Right atrium auricular region (tissue), 2 donors: ENCODE results near the gene MYF5. TPM values are rescaled to one million over a fixed set of nuclear protein-coding genes. Genes with fewer than 3 reads are reported as not detected.

ENCODE experiments used
- DNase-seq: peaks from one replicate; pipeline ENCODE4 v3.0.0-alpha.2; 2019; ENCODE audit warnings: low spot score
- H3K27ac ChIP-seq, 2 donors: fragments of 200-600 bp; sonication (generic); 1 replicate in 1 of 2; 2 replicates in 1 of 2; pipeline ENCODE4 v1.5.1; 2016 to 2019
- H3K27me3 ChIP-seq, 2 donors: fragments of 200-600 bp; sonication (generic); one replicate each; pipeline versions ENCODE4 v1.5.1 to v1.6.0; 2017 to 2019
- H3K36me3 ChIP-seq: fragments of 200-600 bp; sonication (generic); one replicate; pipeline ENCODE4 v1.5.1; 2016
- H3K4me1 ChIP-seq, 2 donors: fragments of 200-600 bp; sonication (generic); one replicate each; pipeline versions ENCODE4 v1.5.1 to v1.6.0; 2017 to 2019
- H3K4me3 ChIP-seq, 2 donors: fragments of 200-600 bp; sonication (generic); 1 replicate in 1 of 2; 2 replicates in 1 of 2; pipeline ENCODE4 v1.5.1; 2017 to 2019; ENCODE audit warnings: mild to moderate bottlenecking in 1 of 2, moderate library complexity in 1 of 2
- H3K9me3 ChIP-seq, 2 donors: fragments of 200-600 bp; sonication (generic); one replicate each; pipeline ENCODE4 v1.5.1; 2019
- total RNA-seq, 2 donors: library from RNA; depleted of rRNA; stranded (reverse); fragments of >200 nt; gene quantifications; one replicate each; pipeline ENCODE4 v1.1.0, GENCODE V29; 2016
- TF ChIP-seq, protein P1 (sequence below), 2 donors: fragments of 200-600 bp; sonication (generic); IDR thresholded peaks; one replicate each; pipeline ENCODE4 v1.5.1; 2019; ENCODE audit warnings: antibody characterized with exemption in 2 of 2

The MYF5 gene
- total RNA-seq, 2 donors from 2014 or later = not detected

- H3K27ac ChIP-seq = no peak overlapping the region
- TF ChIP-seq, protein P1, sequence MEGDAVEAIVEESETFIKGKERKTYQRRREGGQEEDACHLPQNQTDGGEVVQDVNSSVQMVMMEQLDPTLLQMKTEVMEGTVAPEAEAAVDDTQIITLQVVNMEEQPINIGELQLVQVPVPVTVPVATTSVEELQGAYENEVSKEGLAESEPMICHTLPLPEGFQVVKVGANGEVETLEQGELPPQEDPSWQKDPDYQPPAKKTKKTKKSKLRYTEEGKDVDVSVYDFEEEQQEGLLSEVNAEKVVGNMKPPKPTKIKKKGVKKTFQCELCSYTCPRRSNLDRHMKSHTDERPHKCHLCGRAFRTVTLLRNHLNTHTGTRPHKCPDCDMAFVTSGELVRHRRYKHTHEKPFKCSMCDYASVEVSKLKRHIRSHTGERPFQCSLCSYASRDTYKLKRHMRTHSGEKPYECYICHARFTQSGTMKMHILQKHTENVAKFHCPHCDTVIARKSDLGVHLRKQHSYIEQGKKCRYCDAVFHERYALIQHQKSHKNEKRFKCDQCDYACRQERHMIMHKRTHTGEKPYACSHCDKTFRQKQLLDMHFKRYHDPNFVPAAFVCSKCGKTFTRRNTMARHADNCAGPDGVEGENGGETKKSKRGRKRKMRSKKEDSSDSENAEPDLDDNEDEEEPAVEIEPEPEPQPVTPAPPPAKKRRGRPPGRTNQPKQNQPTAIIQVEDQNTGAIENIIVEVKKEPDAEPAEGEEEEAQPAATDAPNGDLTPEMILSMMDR (IDR thresholded peaks at IDR 0.05) = no peak
- H3K4me3 ChIP-seq = no peak overlapping the region
Observed at GRCh38 chr12:80681287-80681686, 35.4 kb upstream of the MYF5 start.

DNA sequence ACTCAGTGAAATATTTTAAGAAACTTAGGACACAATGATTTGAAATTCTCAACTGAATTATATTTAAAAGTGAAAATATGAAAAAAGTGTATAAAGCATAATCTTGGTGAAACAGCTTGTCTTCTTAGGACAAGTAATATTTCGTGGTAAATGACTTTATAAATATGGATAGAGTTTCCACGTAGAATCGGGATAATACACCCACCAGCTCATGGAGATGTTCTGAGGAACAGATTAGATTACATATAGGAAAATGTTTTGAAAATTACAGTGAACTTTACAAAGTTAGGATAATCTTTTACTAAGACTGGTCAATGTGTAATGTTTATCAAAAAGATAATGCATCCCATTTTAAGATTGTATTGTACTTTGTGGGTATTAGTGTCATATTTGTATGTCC, 34.9 kb upstream of the MYF5 start:
- H3K9me3 ChIP-seq = no peaks in the 10 kb centered on the region
- no peaks in the 10 kb centered on the region for H3K36me3 ChIP-seq
- TF ChIP-seq, protein P1 (IDR thresholded peaks at IDR 0.05) = no peak
- H3K4me3 ChIP-seq = no peak overlapping the region
- DNase-seq = no peak
- H3K27me3 ChIP-seq = no peaks in the 10 kb centered on the region
- no peaks in the 10 kb centered on the region for H3K4me1 ChIP-seq
- H3K27ac ChIP-seq = no peak overlapping the region

More at GRCh38 chr12:80681287-80681686, 35.4 kb upstream of the MYF5 start:
- H3K27me3 ChIP-seq = no peaks in the 10 kb centered on the region
- no peaks in the 10 kb centered on the region for H3K4me1 ChIP-seq
- DNase-seq = no peak
- no peaks in the 10 kb centered on the region for H3K9me3 ChIP-seq
- no peaks in the 10 kb centered on the region for H3K36me3 ChIP-seq

DNA sequence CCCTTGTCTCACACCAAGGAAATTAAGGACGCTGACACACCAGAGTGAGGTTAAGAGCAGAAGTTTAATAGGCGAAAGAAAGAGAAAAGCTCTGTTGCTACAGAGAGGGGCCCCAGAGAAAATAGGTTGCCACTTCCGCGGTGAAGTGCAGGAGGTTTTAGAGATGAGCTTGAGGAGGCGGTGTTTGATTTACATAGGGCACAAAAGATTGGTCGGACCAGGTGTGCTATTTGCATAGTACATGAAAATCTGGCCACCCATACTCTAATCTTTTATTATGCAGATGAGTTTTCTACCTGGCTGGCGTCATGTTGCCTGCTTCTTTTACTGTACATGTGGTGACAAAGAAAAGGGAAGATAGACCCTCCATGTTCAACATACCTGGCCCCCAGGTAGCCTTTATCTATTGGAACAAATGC, 32.6 kb upstream of the MYF5 start:
- Histone ChIP-seq H3K4me1 (no peaks in the 10 kb centered on the region), H3K4me3 (no peak overlapping the region), H3K9me3 (no peaks in the 10 kb centered on the region), H3K27ac (no peak overlapping the region), H3K27me3 (no peaks in the 10 kb centered on the region), H3K36me3 (no peaks in the 10 kb centered on the region)
- TF ChIP-seq, protein P1 (IDR thresholded peaks at IDR 0.05) = no peak
- no peak for DNase-seq

DNA sequence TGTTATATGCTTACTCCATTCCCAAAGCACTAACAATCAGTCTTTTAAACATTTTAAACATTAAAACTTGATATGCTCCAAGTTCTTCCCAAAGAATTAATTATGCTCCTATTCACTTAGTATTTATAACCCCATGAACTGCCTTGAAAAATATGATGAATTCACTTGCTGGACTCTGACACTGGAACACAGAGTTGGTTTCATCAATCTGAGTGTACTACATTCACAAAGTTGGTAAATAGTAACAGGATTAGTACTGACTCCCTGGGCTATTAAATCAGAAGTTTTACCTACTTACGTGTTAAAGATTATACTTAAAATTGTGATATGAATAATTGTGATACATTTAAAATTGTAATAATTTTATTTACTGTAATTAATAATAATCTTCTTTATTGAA, 26.6 kb upstream of the MYF5 start:
- H3K4me3 ChIP-seq = no peak overlapping the region
- TF ChIP-seq, protein P1 (IDR thresholded peaks at IDR 0.05) = no peak
- no peaks in the 10 kb centered on the region for H3K4me1 ChIP-seq
- no peak for DNase-seq
- H3K9me3 ChIP-seq = no peaks in the 10 kb centered on the region
- no peaks in the 10 kb centered on the region for H3K36me3 ChIP-seq
- H3K27ac ChIP-seq = no peak overlapping the region
- no peaks in the 10 kb centered on the region for H3K27me3 ChIP-seq

DNA sequence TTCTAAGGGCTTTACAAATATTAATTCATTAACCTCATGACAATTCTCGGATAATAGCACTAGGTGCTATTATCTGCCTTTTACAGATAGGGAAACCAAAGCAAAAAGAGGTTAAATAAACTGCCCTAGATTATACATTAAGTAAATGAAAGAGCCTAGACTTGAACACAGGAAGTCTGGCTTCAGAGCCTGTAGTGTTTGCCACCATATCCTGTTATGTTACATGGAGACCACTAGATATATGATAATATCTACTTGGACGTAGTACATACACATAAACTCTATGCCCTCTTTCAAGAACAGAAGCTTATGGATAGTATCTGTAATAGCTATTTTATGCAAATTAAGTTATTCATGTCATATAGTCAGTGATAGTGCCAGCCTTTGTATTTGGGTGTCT, 26.2 kb upstream of the MYF5 start:
- Histone ChIP-seq H3K4me3 (no peak overlapping the region), H3K4me1 (no peaks in the 10 kb centered on the region), H3K27me3 (no peaks in the 10 kb centered on the region), H3K9me3 (no peaks in the 10 kb centered on the region), H3K36me3 (no peaks in the 10 kb centered on the region), H3K27ac (no peak overlapping the region)
- TF ChIP-seq, protein P1 (IDR thresholded peaks at IDR 0.05) = no peak
- no peak for DNase-seq

DNA sequence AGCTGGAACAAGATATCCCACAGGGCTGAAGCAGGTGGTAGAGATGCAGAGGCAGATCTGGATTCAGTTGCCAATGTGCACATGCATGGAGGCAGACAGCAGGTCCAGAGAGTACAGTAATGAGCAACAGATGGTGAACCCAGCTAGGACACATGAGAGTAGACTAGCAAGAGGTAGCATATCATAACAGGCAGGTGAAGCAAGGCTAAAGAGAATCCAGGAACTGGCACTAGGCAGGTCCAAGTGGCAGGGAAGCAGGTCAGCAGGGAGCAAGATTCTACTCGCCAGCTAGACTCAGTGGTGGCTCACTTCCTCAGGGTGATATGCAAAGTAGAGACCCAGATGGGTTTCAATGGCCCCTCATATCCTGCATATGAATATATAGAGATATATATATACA, 24.6 kb upstream of the MYF5 start:
- H3K4me3 ChIP-seq = no peak overlapping the region
- no peaks in the 10 kb centered on the region for H3K36me3 ChIP-seq
- H3K27ac ChIP-seq = no peak overlapping the region
- H3K9me3 ChIP-seq = no peaks in the 10 kb centered on the region
- H3K4me1 ChIP-seq = no peaks in the 10 kb centered on the region
- H3K27me3 ChIP-seq = no peaks in the 10 kb centered on the region
- TF ChIP-seq, protein P1 (IDR thresholded peaks at IDR 0.05) = no peak
- no peak for DNase-seq
